Hindlimb muscle (tissue), 1 donor: Measurements from ENCODE around the gene FGF21. TPM values are rescaled to one million over a fixed set of nuclear protein-coding genes. Genes with fewer than 3 reads are reported as not detected.
"Not testable (repeated sequence)": the region's sequence is repeated elsewhere in the genome, so short reads cannot be mapped to it uniquely, and the experiment has no call there.

ENCODE experiments used
- DNase-seq: peaks from one replicate; pipeline ENCODE4 v3.0.0-alpha.2; 2013
- polyA plus RNA-seq: library from polyadenylated mRNA; unstranded; fragments of 120-200 nt; gene quantifications from one replicate; pipeline ENCODE4 v1.2.1, GENCODE V29; 2013; ENCODE audit not compliant: insufficient read length

FGF21 gene
- polyA plus RNA-seq, 1 donor = not detected

- not testable (repeated sequence) for DNase-seq
These were observed 32.0 kb downstream of the FGF21 start for GRCh38 chr19:48787331-48787730.

GRCh38 chr19:48793271-48793670 lies 37.9 kb downstream of the FGF21 start:
- no peak for DNase-seq

GRCh38 chr19:48794291-48794690 lies 39.0 kb downstream of the FGF21 start:
- DNase-seq = no peak

- peak; percentile 96 for DNase-seq
These were observed 39.8 kb downstream of the FGF21 start for GRCh38 chr19:48795055-48795684.

- DNase-seq = no peak
These were observed 40.4 kb downstream of the FGF21 start for GRCh38 chr19:48795685-48796070.

GRCh38 chr19:48796298-48797083 lies 41.2 kb downstream of the FGF21 start:
- no peak for DNase-seq

- no peak for DNase-seq
These were observed 41.8 kb downstream of the FGF21 start for GRCh38 chr19:48797103-48797502.

- no peak for DNase-seq
These were observed 43.6 kb downstream of the FGF21 start for GRCh38 chr19:48798937-48799336.

GRCh38 chr19:48799358-48800300 lies 44.3 kb downstream of the FGF21 start:
- DNase-seq = no peak

- DNase-seq = no peak
These were observed 47.3 kb downstream of the FGF21 start for GRCh38 chr19:48802623-48803022.

- DNase-seq = no peak
These were observed 49.2 kb downstream of the FGF21 start for GRCh38 chr19:48804496-48804895.

- DNase-seq = no peak
These were observed 50.1 kb downstream of the FGF21 start for GRCh38 chr19:48805452-48805851.

GRCh38 chr19:48806518-48806817 lies 51.1 kb downstream of the FGF21 start:
- DNase-seq = peak; percentile 73

- no peak for DNase-seq
These were observed 51.7 kb downstream of the FGF21 start for GRCh38 chr19:48806818-48807589.

GRCh38 chr19:48807590-48808308 lies 52.4 kb downstream of the FGF21 start:
- no peak for DNase-seq

Other genes starting within 250 kb of the FGF21 start
- gene LMTK3, start 243.7 kb upstream of the FGF21 start, polyA plus RNA-seq = 0.09 TPM
- 0.32 TPM for gene SULT2B1, start 203.4 kb upstream of the FGF21 start, polyA plus RNA-seq
- not detected for gene SPACA4, start 148.8 kb upstream of the FGF21 start, polyA plus RNA-seq
- 0.44 TPM for gene FAM83E, start 140.4 kb upstream of the FGF21 start, polyA plus RNA-seq
- 1,775 TPM for gene RPL18, start 136.3 kb upstream of the FGF21 start, polyA plus RNA-seq
- 10.7 TPM for gene SPHK2, start 136.0 kb upstream of the FGF21 start, polyA plus RNA-seq
- 7.9 TPM for gene DBP, start 118.1 kb upstream of the FGF21 start, polyA plus RNA-seq
- gene CA11, start 109.3 kb upstream of the FGF21 start, polyA plus RNA-seq = 7.8 TPM
- 0.72 TPM for gene NTN5, start 82.5 kb upstream of the FGF21 start, polyA plus RNA-seq
- gene FUT2, start 59.6 kb upstream of the FGF21 start, polyA plus RNA-seq = 1.2 TPM
- 192 TPM for gene MAMSTR, start 35.8 kb upstream of the FGF21 start, polyA plus RNA-seq
- gene RASIP1, start 14.9 kb upstream of the FGF21 start, polyA plus RNA-seq = 32.8 TPM
- gene IZUMO1, start 8.6 kb upstream of the FGF21 start, polyA plus RNA-seq = 0.96 TPM
- gene FUT1, start 2.9 kb upstream of the FGF21 start, polyA plus RNA-seq = 1.2 TPM
- 28.5 TPM for gene BCAT2, start 55.5 kb downstream of the FGF21 start, polyA plus RNA-seq
- 3.8 TPM for gene HSD17B14, start 81.0 kb downstream of the FGF21 start, polyA plus RNA-seq
- gene PLEKHA4, start 113.1 kb downstream of the FGF21 start, polyA plus RNA-seq = 40.4 TPM
- gene PPP1R15A, start 116.9 kb downstream of the FGF21 start, polyA plus RNA-seq = 59.4 TPM
- not detected for gene TULP2, start 143.2 kb downstream of the FGF21 start, polyA plus RNA-seq
- 175 TPM for gene NUCB1, start 144.8 kb downstream of the FGF21 start, polyA plus RNA-seq
- gene DHDH, start 178.2 kb downstream of the FGF21 start, polyA plus RNA-seq = 0.93 TPM
- 39.3 TPM for gene BAX, start 199.4 kb downstream of the FGF21 start, polyA plus RNA-seq
- gene FTL, start 209.8 kb downstream of the FGF21 start, polyA plus RNA-seq = 701 TPM
- gene GYS1, start 237.8 kb downstream of the FGF21 start, polyA plus RNA-seq = 108 TPM
- gene RUVBL2, start 238.4 kb downstream of the FGF21 start, polyA plus RNA-seq = 61.0 TPM